Loucy (cell line): ENCODE measurements around the gene CCDC60.

Experiments
- EZH2phosphoT487 ChIP-seq: fragments of 200-600 bp; IDR thresholded peaks from 2 replicates; pipeline ENCODE4 v1.6.1; 2018; ENCODE audit warnings: antibody characterized with exemption, mild to moderate bottlenecking, moderate library complexity, borderline replicate concordance
- TF ChIP-seq, protein P1 (sequence below): fragments of 200-600 bp; sonication (generic); conservative IDR thresholded peaks from 2 replicates; pipeline ENCODE4 v1.5.1; 2014; ENCODE audit warnings: mild to moderate bottlenecking, antibody characterized with exemption, low read length

DNA sequence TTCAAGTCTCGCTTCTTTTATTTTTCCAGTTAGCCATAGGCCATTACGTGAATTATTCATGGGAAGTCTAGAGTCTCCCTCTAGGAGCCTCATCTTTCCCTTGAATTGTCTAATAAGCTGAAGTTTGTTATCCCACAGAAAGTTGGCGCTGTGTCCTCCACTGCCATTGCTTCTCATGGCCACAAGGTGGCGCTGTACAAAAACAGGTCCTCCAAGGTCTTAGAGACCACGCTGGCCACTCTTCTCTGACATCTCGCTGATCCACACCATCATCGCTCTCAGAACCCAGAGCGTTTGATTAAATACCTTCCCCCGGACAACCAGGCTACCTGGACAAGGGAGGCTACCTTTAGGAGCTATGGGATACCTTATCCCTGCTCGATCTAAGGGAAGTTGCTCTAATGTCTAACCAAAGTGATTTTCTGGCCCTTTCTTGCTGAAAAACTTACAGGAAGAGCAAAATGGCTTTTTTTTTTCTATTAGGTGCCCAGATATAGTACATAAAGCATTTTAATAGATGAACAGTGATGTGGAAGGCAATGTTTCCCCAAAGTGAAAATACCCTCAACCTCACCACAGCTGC is 110.0 kb downstream of the CCDC60 start:
- TF ChIP-seq EZH2phosphoT487, result no peak
- TF ChIP-seq, protein P1, sequence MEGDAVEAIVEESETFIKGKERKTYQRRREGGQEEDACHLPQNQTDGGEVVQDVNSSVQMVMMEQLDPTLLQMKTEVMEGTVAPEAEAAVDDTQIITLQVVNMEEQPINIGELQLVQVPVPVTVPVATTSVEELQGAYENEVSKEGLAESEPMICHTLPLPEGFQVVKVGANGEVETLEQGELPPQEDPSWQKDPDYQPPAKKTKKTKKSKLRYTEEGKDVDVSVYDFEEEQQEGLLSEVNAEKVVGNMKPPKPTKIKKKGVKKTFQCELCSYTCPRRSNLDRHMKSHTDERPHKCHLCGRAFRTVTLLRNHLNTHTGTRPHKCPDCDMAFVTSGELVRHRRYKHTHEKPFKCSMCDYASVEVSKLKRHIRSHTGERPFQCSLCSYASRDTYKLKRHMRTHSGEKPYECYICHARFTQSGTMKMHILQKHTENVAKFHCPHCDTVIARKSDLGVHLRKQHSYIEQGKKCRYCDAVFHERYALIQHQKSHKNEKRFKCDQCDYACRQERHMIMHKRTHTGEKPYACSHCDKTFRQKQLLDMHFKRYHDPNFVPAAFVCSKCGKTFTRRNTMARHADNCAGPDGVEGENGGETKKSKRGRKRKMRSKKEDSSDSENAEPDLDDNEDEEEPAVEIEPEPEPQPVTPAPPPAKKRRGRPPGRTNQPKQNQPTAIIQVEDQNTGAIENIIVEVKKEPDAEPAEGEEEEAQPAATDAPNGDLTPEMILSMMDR, result peak; percentile 100
